HG03135 (cell line): ENCODE results near the gene PMM2.
"Not testable (repeated sequence)": the region's sequence is repeated elsewhere in the genome, so short reads cannot be mapped to it uniquely, and the experiment has no call there.

Source experiments
- ATAC-seq: cut with Tn5 transposase; IDR thresholded peaks from one replicate; pipeline ENCODE4 v1.9.1; 2021; ENCODE audit warnings: mild to moderate bottlenecking, moderate library complexity; ENCODE audit not compliant: unreplicated experiment

The PMM2 gene

DNA sequence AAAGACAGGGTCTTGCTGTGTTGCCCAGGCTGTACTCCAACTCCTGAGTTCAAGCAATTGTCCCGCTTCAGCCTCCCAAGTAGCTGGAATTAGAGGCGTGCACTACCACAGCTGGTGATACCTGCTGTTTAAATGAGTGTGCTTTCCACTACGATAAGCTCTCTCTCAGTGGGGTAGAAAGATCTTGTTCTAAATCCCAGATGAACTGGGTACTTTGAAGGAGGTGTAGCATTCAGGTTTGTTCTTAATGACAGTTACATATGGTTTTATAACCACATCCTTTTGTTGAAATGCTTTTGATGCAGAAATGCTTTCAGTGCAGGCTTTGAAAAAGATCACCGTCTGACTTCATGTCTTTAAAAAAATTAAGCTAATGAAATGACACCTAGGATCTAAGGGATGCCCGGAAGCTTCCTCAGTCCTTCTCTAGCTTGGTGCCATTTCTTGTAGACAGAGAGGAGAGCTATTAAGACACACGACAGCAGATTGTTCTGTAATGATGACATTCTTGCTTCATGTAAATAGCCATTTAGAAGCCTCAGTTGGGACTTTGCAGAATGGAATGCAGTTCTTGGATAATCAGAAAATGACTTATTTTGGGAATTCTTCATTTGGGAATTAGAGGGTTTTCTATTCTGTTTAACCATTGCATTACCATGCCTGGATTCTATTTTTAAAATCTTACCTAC, 19.5 kb downstream of the PMM2 start:
- no peak for ATAC-seq

DNA sequence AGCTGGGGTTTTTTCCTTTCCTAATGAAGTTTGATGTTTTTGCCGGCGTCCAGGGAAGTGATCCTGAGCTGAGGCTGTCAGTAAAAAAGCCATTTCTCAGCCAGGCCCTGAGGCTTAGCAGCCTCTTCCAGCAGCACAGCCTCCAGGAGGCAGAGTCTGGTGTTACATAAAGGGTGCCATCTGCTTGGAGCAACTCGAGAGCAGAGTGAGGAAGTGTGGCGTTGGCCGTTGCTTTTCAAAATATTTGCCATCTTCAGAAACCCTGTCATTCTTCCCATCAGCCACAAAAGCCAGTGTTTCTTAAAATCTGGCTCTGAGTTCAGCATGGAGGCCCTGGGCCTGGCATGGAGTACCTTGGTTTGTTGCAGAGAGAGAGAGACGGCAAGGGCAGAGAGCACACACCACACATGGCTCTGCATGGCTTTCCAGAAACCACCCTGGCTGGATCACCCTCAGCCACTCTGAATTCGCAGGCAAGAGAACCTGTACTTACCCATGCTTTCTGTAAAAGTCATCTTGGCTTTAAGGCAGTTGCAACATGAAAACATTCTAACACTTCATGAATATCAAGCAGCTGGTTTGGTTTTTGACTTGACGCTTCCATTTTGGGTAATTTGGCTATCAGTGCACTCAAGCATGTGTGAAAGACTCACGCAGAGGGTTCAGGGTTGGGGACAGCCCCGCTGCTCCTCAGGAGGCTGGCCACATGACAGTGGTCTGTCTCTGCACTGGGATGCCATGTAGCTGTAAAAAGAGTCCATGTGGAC, 21.0 kb downstream of the PMM2 start:
- peak; percentile 71 for ATAC-seq

DNA sequence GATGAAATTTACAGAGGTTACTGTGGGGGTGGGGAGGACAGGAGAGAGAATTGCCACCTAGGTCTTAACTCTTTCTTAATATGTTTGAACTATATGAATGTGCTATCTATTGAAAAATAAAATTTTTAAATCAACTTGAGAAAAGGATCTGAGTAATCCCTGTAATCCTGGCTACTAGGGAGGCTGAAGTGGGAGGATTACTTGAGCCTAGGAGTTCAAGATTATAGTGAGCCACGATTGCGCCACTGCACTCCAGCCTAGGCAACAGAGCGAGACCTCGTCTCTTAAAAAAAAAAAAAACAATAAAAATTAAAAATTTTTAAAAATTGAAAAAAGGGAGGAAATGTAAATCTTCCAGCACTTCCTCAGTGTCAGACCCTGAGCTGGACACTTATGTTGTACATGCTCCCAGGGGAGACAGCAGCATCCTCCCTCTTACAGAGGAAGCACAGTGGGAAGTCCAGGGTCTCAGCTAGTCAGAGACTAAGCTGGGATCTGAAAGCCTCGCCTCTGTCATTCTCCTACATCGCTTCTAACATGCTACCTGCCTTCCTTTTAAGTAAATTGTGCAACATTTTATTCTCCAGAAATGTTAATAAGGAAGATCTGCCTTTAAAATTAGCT, 21.9 kb downstream of the PMM2 start:
- ATAC-seq: no peak

DNA sequence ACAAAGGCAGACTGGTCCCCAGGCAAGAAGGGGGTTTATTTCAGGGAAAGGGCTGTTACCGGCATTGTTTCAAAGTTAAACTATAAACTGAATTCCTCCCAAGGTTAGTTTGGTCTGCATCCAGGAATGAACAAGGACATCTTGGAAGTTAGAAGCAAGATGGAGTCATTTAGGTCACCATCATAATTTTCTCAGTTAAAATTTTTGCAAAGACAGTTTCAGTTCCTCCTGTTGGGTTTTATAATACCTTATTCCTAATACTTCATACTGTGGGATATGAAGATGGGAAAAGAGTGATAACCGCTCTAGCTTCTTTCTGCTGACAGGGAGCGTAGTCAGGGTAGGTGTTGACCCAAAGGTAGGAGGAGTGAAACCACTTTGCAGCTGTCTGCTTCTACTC, 24.8 kb downstream of the PMM2 start:
- no peak for ATAC-seq

DNA sequence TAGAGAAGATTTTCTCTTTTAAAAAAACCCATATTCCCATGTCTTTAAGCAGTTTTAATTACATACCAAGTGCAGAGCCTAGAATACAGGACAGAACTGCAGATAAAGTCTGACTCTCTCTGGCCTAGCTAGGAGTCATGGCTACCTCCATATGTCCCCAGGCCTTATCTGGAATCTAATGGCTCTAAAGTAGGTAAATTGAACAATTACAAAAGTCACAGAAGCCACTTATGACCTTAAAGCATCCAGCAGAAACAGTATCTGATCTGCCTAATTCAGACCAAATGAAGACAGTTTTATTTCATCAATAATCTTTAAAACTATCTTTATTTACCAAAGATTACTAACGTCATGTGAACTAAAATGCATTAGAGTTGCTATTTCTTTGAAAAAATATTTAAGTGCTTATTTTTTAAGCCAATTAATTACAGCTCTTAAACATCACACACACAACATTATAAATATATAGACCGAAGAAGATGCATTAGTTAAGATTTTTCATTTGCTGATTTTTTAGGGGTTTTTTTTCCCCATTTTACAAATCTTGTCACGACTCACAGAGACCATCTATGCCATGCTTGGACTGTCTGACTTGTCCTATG, 28.7 kb downstream of the PMM2 start:
- ATAC-seq: no peak

DNA sequence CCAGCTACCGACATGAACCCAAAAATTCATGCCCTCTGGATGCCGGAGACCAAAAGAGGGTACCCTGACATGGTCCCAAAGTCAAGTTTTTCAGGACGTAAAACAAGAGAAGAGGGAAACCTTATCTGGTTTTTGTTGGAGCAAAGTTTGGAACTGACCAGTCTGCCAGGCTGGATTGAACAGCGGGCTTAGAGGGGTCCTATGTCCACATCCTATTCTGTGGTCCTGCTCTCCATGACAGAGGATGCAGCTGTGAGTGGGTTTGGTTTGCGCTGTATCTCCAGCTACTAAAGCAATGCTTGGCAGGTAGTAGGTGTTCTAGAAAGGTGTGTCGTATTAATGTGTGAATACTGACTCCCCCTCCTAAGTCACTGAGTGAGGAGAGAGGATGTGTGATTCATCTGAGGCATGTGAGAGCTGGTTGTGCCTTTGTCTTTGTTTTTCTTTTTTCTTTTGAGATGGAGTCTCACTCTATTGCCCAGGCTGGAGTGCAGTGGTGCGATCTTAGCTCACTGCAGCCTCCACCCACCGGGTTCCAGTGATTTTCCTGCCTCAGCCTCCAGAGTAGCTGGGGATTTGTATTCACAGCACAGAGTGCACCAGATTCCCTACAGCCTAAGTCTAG, 31.0 kb downstream of the PMM2 start:
- ATAC-seq: no peak

DNA sequence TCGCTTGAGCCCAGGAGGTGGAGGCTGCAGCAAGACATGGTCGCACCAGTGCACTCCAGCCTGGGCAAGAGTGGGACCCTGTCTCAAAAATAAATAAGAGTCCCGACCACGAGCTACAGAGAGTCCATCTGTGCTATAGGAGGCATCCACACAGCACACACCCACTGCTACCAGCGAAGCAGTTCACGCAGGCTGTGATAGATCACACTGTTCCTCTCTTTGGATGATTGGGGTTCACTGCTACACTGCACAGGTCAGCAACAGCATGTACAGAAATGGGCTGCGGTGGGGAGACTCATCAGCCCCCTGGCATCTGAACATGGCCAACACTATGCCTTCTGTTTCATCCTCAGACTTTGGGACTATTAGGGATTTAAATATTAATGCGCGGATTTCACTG, 33.8 kb downstream of the PMM2 start:
- no peak for ATAC-seq

DNA sequence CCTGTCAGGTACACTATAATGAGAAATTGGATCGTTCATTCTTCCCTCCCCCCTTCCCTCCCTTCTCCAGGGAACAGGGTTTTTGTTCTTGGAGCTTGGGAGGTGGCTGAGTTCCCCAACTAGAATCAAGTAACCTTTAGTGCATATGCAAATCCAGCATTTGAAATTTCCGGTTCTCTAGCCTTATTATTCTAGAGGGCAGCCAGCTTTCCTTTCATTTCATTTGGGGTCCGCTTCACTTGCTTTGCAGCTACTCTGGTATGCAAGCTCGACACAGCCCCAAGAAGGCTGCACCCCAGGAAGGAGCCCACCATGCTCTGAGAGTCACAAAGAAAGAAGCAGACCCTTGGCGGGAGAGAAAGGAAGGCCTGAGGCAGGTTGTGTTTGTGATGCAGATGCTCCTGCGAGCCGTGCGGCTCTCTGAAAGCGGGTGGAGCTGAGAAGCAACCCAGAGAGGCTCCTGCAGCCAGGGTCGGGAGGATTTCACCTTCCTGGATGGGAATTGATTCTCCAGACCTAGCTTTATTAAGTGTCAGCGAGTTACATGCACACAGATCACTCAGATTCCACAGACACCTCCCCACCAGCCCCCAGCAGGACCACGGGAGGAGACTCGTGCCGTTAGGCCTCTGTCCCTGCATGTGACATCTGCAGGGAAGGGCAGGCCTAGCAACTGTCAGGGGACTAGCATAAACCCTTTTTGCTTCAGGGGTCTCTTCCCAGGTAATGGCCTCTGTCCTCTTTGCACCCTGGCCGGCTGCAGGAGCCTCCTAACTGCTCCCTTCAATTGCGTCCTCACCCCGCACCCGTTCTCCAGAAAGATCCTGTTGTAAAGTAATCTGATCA, 34.5 kb downstream of the PMM2 start:
- no peak for ATAC-seq

DNA sequence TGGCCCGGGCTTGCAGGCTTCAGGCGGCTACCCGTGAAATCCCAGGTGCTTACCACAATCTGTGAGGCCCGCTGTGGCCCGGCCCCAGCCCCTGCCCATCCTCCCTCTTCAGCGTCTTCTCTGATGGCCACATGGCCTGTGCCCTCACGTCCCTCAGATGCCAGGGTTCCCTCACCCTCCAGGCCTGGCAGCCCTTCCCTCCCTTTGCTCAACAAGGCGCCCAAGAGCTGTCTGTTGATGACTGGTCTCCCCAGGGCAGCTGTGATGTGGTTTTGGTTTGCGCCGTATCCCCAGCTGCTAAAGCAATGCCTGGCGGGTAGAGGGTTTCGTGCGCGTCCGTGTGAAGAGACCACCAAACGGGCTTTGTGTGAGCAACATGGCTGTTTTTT, 35.1 kb downstream of the PMM2 start:
- no peak for ATAC-seq

DNA sequence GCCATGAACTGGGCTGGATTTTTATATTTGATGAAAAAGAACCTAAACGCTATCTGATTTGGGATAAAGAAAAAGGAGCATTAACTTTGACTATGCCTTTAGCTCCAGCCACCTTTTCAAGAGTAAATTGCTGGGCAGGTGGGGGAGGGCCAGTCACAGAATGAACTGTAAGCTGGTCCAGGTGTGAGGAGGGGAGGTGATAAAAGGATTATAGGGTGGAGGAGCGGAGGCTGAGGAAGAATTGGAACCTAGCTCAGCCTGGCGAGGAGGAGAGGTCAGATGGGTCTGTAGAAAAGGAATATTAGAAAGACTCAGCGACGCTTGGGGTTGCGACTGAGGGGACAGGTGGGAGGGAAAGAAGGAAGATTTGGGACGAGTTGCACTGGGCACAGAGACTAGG, 39.2 kb downstream of the PMM2 start:
- not testable (repeated sequence) for ATAC-seq

DNA sequence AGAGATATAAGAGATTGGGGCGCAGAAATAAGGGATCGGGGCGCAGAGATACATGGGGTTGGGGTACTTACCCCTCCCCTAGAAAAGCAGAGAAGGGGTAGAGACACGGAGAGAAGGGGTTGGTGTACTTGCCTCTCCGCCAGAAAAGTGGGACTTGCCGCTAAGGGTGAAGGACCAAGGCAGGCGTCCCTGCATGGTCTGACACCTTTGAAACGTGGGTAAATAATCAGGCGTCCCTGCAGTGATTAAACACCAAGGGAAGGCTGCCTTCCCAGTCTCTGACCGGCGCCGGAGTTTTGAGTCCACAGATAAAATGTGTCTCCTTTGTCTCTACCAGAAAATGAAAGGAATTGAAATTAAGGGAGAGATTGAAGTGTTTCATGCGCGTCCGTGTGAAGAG, 40.0 kb downstream of the PMM2 start:
- not testable (repeated sequence) for ATAC-seq

DNA sequence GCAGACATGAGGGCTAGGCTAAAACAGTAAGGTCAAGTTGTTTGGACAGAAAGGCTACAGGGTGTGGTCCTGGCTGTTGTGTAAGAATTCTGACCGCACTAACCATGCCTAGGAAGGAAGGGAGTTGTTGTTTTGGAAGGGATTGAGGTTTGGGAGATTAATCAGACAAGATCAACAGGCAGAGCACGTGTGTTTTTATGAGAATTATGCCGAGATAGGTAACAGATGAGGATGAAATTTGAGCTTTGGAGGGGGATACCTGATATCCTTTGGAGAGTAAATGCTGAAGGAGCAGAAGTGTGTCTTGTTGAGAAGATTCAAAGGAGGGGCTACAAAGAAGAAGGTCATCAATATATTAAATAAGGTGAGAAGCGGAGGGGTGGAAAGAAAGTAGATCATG, 44.4 kb downstream of the PMM2 start:
- ATAC-seq: not testable (repeated sequence)

DNA sequence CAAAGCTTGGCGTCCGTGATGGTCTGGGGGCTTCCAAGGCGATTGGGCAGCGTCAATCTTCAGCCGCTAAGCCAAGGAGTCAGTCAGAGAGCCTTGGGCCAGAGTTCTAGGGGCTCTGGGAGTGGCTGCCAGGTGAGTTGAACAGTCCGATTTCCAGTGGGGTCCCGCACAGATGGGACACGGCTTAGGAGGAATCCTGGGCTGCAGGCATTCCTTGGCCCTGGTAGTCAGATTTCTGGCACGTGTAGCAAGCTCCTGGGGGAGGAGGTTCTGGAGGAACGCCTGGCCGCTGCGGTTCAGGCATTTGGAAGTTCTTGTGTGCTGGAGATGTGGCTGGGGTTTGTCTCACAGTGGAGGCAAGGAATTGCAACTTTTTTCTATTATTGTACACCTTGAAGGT, 45.7 kb downstream of the PMM2 start:
- ATAC-seq: not testable (repeated sequence)

DNA sequence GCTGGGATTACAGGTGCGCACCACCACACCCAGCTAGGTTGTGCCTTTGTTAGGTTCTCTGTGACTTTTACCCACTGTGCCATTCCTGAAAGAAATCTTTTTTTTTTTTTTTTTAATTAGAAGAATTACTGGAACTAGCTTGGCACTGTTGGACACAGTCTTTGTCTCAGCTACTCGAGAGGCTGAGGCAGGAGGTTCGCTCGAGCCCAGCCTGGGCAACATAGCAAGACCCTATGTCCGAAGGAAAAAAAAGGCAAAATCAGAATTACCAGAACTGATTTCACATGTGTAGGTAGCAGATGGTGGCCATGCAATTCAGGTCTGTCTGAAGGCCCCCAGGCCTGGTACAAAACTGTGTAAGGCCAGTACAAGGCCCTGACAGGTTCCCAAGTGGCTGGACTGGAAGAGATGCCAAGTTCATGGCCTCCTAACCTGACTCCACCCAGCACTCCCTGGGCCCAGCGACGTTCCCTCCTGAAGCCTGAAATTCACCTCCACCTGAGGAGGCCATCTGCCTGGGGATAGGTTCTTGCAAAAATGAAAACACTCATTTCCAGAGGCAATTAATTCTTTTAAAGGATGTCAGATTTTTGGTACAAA, 48.2 kb downstream of the PMM2 start:
- no peak for ATAC-seq

DNA sequence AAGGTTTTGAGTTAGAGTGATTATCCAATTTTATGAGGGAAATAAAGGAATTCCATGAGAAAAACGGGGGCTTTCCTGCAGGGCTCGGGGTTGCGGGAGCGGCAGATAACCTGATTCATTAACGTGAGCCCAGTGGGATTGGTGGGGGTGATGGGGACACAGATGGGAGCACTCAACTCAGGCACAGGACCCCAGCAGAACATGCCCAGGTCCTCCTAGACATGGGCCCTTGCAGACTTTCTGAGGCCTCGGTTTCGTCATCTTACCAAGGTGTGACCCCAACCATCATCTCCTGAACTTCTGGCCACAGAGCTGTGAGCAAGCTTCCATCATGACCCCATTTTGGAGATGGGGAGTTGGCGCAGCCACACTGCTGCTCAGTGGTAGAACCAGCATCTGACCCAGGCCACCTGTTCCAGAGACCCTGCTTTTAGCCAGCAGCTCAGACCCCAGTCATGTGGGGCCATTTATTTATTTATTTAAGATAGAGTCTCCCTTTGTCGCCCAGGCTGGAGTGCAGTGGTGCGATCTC, 48.8 kb downstream of the PMM2 start:
- no peak for ATAC-seq

DNA sequence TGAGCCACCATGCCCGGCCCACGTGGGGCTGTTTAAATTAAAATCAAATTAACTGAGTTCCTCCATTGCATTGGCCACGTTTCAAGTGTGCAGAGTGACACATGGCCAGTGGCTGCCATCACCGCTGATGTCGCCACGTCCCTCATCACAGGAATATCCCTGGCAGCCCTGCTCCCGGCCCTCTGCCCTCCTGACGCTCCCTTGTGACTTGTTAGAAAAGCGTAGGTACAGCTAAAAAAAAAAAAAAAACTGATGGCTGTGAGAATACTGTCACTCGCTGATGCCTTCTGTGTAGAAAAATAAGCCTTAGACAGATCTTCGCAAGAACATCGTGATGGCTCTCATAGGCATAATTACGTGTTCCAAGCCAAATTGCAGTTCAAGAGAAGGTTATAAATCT, 49.5 kb downstream of the PMM2 start:
- ATAC-seq: no peak

DNA sequence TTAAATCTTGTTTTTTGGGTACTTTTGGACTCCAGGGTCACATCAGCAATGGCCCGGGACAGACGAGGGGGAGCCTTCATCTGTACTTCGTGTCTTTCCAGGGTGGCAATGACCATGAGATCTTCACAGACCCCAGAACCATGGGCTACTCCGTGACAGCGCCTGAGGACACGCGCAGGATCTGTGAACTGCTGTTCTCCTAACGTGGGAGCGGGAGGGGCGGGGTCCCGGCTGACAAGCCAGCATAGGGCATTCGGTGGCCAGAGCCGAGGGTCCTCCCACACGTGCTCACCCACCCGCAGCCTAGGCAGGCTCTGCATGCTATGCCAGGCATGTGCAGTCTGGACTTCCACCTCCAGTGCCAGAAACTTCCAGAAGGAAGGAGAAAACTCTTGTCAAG, 50.0 kb downstream of the PMM2 start:
- no peak for ATAC-seq

DNA sequence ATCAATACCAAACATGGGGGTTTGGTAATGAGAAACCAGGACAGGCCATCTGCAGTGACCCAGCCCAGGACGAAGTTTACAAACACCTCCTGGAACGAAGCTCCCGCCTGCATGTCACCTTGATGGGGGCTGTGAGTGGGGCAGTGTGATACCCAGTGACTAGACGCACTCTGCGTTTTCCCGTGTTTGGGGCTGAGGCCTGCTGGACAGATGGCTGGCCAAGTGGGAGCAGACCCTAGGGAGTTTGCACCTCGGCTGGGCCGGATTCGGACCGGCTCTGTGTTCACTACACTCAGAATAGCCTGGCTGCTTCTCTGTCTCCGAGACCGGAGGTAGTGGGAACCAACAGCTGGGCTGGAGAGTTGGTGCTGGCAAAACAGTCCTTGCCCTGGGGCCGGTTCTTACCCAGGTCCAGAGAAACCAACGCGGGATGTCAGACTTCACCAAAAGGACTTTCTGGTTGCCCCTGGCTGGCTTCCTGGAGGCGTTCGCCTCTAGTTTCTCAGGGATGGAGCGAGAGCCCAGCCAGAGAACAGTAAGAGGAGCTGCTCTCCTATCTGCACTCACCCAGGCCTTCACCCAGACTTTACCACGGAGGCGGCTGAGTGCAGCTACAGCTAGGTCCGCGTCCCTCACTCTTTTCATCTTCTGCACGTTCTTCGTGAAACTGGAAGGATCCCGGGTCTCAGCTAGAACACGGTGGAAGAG, 50.7 kb downstream of the PMM2 start:
- ATAC-seq: no peak

DNA sequence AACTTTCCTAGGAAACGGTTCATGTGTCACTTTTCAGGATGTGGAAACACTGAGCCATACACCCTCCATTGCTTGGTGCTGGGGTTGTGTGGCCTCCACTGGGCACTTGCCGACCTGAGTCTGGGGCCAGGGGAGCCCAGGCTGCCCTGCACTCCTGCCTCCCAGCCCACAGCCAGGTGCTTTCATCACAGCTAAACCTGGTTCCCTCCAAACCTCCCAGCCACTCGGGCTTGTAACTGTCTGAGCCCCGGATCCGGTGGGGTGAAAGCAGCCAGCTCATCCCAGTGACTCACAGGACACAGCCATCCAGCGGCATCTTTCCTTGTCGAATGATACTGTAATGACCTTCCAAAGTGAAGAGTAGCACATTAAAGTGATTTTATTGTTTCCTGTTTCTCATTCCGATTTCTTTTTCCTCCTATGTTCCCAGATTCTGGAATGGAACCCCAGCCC, 51.3 kb downstream of the PMM2 start:
- no peak for ATAC-seq
